ENCODE measurements around the gene SDK1. TPM values are rescaled to one million over a fixed set of nuclear protein-coding genes. Genes with fewer than 3 reads are reported as not detected.
"Not testable (repeated sequence)": the region's sequence is repeated elsewhere in the genome, so short reads cannot be mapped to it uniquely, and the experiment has no call there.

The SDK1 gene
- total RNA-seq, 1 donor from 2014 or later, result 7.5 TPM

DNA sequence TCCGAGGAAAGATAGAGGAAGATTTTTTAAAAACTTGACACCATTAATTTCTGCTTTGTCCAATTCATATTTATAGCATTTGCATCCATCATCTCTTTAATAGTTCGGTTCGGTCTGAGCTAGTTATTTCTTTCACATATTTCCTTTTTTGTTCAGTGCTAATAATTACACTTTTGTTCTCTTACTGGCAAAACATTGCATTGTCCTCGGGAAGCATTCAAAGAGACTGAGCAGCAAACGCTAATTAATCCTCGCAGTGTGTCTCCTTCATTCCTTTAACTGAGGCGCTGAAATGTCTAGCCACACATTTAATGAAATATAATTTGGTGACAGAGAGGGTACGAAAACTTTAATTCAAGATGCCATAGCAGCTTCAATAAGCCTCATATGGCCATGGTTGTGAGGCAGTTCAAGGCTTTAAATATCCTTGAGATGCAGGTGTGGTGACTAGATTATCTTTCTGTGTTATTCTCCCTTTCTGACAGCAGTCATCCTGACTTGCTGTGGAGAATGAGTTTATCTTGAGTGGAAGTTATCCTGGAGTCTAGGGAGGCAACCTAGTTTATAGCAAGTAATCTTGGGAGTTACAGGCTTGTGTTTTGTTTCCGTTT lies 431.4 kb downstream of the SDK1 start:
- no peak for DNase-seq

DNA sequence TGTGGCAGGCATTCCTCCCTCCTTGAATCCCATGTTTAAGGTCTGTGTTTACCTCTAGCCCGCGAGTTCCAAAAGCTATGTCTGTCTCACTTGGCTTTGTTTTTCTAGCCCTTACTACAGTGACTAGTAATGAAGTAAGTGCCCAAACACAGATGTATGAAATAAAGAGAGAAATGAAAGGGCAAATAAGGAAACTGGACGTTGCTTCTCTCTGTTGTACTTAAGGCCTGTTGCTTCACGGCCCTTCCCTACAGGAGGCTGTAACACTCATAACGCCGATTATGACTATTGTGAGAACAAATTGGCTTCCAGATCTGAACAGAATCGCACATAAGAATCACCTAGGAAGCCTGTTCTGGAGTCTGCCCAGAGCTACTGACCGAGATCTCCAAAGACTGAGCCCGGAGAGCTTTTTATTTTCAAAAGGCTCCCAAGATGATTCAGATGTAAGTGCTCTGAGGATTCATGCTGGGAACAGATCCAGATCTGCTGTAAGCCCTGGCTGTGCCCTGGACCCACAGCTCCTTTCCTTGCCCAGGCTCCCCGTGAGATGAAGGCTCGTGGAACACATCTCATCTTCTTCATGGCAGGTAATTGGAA lies 432.6 kb downstream of the SDK1 start:
- no peak for DNase-seq

GRCh38 chr7:3738964-3739363 lies 437.9 kb downstream of the SDK1 start:
- no peak for DNase-seq

DNA sequence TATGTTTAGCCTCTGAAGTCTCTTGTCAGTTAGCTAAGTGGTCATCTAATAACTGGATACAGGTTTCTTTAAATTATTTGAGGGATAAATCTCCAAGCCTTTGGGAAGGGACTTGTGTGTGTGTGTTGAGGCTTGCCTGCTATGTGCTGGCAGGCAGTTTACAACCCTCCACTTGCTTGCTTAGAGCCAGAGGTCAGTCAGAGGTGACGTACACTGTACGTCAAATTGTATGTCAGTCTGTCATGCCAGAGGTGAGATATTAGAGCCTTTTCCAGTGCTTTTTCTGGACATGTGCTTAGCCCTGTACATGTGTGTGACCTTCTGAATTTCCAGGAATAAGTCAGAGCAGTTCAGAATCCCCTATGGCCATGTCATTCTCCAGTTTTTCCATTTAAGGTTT lies 438.9 kb downstream of the SDK1 start:
- no peak for DNase-seq

DNA sequence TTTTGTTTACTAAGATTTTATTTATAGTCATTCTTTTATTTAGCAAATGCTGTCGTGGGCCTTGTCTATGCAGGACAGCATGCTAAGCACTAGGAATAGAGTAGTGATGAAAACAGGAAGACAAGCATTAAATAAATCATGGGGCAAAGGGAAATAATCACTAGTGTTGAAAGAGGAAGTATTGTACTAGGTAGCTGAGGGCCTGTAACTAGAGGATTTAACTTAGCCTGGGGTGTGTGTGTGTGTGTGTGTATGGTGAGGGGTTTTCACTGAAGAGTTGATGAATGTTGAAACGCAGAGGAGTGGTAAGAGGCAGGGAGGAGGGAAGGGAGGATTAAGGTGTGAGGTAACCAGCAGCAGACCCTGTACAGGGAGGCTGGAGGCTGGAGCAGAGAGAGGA lies 446.4 kb downstream of the SDK1 start:
- DNase-seq, result no peak

DNA sequence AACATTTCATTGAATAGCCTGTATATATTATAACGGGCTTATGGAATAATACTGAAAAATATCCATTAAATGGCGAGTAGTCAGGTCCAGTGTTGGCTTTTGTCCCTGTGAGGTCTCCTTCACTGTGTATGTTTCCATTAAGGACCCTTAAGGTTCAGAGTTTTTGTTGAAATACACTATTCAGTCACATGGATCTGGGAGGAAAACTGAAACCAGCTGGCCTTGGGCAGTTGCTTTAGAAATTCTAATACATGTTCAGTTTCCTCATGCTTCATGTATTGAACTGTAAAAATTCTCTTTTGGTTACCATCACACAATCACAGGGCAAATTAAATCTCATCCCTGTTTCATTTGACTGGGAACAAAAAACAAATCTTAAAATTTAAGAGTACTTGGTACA lies 447.3 kb downstream of the SDK1 start:
- no peak for DNase-seq

DNA sequence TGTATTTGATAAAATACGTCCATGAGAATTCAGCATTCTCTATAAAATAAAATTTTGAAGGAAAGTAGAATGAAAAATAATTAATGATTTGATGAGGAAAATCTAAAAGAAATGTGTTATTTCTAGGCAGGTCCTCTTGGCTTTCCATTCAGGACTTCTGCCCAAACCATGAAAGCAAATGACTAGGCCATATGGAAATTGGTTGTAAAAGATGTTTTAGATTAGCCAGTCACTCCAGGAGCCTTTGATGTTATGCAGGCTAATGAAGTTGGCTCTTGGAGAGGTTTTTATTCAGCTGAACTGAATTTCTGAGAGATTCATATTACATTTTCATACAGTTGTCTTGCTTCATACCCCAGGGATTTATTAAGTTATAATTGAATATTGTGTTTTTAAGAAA lies 452.8 kb downstream of the SDK1 start:
- peak; percentile 41 for DNase-seq

- peak; percentile 52 for DNase-seq
These were observed 453.7 kb downstream of the SDK1 start for GRCh38 chr7:3754493-3755341.

DNA sequence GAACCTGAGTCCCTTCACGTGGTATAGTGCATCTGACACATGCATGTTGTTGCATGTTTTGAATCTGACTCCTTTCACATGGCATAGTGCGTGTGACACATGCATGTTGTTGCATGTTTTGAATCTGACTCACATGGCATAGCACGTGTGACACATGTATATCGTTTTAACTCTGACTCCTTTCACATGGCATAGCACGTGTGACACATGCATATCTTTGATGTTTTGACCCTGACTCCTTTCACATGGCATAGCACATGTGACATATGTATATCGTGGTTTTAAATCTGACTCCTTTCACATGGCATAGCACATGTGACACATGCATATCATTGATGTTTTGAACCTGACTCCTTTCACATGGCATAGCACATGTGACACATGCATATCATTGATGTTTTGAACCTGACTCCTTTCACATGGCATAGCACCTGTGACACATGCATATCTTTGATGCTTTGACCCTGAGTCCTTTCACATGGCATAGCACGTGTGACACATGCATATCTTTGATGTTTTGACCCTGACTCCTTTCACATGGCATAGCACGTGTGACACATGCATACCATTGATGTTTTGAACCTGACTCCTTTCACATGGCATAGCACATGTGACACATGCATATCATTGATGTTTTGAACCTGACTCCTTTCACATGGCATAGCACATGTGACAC lies 454.9 kb downstream of the SDK1 start:
- DNase-seq, result not testable (repeated sequence)

DNA sequence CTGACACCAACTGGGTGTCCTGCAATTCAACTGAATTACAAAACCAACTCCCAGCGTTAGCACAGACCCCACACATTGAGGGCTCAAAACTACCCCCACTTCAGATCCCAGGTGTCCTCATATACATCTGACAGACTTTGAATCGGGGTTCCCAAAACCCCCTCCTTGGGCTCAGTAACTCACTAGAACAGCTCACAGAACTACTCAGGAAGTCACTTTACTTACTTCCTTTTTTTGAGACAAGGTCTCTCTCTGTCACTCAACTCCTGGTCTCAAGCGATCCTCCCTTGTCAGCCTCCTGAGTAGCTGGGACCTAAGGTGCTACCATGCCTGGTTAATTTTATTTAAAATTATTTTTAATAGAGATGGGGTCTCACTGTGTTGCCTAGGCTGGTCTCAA lies 456.0 kb downstream of the SDK1 start:
- DNase-seq, result no peak

- peak; percentile 16 for DNase-seq
These were observed 459.6 kb downstream of the SDK1 start for GRCh38 chr7:3760651-3761050.

DNA sequence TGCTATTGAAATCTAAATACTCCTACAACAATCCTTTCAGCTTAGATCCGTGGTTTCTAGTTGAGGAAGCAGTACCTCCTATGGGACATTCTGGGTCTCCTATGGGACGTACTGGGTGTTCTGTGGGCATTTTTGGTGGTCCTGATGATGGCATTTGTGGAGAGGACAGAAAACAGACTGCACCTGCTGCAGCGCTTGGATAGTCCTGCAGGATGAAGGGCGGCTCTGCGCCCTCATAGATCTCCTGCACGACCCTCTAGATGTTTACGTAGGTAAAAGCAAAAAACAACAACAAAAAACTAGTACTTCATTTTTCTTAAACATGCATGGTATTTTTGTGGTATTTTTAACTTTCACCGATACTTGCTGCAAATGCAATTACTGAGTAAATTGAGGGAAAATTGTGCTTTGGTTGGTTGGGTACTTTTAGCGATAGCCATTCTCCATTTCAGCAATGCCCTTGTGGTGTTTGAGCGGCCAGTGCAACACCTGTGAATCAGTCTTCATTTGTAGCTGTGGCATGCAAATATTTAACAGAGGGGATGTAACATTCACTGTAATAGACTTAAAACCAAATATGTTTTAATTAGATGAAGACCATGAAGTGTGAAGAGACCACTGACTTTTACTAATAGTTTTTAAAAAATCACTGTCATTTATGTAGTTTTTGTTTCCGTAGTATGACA lies 461.2 kb downstream of the SDK1 start:
- DNase-seq, result no peak

GRCh38 chr7:3767917-3768777 lies 467.1 kb downstream of the SDK1 start:
- peak; percentile 53 for DNase-seq

DNA sequence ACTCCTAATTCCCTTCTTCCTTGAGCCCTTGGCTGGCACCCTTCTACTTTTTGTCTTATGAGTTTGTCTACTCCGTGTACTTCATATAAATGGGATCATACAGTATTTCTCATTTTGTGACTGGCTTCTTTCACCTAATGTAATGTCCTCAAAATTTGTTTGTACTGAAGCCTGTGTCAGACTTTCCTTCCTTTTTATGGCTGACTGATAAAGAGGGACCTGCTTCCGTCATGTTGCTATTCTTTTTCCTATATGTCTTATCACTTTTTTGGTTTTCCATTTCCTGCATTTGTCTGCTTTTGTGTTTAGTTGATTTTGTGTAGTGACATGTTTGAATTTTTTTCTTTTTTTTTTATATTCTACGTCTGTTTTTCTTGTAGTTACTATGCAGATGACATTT lies 470.9 kb downstream of the SDK1 start:
- DNase-seq, result no peak

DNA sequence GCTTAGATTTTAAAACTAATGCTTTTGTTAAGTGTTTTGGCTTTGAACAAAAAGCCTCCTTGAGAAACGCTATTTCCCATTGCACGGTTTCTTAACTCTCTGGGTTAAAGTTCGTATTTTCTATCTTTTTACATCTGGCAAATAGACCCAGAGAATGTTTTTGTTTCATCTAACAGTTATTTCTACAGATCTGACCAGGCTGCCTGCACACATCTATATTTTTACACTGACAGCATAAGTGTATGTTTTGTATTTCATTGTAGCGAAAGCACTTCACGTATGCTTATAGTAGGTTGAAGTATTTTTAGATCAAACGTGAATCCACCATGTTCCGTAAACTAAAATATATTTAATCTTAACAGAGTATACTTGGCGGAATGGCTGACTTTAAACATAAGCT lies 477.3 kb downstream of the SDK1 start:
- DNase-seq, result no peak

DNA sequence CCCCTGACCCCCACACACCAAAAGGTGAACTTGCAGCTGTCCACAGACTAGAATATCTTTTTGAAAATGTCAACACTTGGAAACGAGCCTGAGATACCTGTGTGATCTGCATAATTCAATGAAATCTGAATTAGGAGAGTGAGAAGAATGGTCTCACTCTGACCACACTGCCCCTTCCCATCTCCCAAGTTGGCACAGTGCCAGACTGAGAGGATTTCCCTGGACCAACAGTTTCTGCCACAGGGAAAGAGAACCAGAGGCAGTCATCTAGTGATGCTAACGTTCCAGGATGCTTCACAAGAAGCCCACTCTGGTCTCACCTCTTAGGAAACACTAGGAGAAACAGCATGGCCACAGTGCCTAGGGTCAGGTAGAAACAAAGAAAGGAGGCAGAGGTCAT lies 479.0 kb downstream of the SDK1 start:
- DNase-seq, result no peak

DNA sequence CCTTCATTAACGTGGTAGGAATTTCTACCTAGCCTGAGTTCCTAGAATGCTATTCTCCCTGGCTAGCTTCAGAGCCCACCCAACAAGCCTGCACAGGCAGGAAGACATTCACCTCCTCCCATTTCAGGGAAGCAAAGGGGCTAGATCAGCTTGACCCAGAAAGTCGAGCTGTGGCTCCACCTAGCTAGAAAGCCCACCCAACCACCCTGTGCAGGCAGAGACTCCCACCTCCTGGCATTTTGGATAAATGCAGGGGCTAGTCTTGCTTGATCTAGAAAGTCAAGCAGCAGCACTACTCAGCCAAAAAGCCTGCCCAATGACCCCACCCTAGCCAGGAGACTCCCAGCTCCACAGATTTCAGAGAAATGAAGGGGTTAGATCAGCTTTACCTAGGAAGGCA lies 479.5 kb downstream of the SDK1 start:
- no peak for DNase-seq

- no peak for DNase-seq
These were observed 480.6 kb downstream of the SDK1 start for GRCh38 chr7:3781607-3782006.

DNA sequence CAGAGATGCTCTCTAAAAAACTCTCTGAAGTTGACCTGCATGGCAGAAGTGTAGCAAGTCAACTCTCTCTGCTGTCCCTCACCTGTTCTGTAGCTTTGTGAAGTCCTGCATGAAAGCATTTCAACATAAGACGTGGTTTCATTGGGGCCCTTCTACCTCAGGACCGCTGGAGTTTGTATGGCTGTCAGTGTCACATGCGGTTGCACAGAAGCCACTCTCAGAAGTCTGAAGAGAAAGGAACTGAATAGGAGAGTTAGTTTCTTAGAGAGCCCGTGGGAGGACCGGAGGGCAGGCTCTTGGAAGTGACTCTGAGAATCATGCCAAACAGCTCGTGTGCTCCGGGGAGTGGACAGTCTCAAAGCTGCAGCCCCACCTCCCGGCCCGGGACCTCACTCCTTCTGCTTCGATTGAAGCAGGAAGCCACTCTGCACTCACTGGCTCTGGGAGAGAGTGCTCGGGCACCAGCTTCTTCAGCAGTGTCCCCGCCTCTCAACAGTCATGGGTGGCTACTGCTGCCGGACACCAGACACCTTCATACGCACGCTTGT lies 486.7 kb downstream of the SDK1 start:
- no peak for DNase-seq

GRCh38 chr7:3790803-3791202 lies 489.8 kb downstream of the SDK1 start:
- DNase-seq, result no peak

DNA sequence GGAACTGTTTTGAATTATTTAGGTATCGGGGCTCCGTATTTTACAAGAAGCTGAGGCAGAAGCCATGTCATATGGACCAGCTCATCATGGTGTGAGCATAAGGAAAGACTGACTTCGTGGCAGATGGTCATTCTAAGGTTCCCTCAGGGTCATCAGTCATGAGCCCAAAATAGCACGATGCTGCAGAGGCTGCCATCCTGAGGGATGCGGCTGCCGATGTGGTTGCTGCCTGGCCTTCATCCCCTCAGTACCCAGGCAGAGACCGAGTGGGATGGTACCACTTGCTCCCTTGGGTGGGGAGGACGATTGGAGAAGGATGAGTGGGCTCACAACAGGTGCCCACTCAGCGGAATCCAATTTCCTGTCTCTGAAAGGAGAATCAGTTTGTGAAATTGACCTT lies 490.3 kb downstream of the SDK1 start:
- DNase-seq, result no peak
